LNCaP clone FGC (cell line): ENCODE measurements around the gene C1QC.
A peak's percentile ranks its signal among the peaks of the same experiment; 100 is the strongest.

Source experiments
- DNase-seq: peaks from one replicate; pipeline ENCODE4 v3.0.0-alpha.2; 2011; ENCODE audit warnings: low read depth
- H3K4me3 ChIP-seq: 2 replicates; pipeline ENCODE4 v1.5.1; 2011; ENCODE audit warnings: mild to moderate bottlenecking, low read depth, low read length, control low read depth
- TF ChIP-seq, protein P1 (sequence below): IDR thresholded peaks from 2 replicates; pipeline ENCODE4 v1.5.1; 2012; ENCODE audit warnings: mild to moderate bottlenecking; ENCODE audit not compliant: control insufficient read depth, insufficient read depth; ENCODE audit errors: extremely low read depth

The C1QC gene

DNA sequence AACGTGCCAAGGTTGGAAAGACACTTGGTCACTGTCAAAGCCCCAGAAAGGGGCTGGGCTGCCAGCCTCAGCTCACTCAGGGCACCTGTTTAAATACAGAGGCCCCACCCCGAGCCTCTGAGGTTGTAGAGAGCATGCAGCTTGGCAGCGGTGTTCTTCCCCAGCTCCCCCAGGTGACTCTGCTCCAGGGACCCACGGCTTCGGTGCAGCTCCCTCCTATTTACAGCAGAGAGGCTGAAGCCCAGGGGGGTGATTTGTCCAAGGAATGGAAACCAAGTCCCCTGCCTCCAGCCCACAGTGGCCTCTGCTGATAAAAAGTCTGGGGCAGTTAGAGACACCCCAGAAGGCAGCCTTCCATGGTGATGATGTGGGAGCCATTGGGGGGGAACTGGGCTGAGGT, 16.1 kb upstream of the C1QC start:
- no peak for DNase-seq
- TF ChIP-seq, protein P1, sequence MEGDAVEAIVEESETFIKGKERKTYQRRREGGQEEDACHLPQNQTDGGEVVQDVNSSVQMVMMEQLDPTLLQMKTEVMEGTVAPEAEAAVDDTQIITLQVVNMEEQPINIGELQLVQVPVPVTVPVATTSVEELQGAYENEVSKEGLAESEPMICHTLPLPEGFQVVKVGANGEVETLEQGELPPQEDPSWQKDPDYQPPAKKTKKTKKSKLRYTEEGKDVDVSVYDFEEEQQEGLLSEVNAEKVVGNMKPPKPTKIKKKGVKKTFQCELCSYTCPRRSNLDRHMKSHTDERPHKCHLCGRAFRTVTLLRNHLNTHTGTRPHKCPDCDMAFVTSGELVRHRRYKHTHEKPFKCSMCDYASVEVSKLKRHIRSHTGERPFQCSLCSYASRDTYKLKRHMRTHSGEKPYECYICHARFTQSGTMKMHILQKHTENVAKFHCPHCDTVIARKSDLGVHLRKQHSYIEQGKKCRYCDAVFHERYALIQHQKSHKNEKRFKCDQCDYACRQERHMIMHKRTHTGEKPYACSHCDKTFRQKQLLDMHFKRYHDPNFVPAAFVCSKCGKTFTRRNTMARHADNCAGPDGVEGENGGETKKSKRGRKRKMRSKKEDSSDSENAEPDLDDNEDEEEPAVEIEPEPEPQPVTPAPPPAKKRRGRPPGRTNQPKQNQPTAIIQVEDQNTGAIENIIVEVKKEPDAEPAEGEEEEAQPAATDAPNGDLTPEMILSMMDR, result no peak
- H3K4me3 ChIP-seq, result no peak overlapping the region

DNA sequence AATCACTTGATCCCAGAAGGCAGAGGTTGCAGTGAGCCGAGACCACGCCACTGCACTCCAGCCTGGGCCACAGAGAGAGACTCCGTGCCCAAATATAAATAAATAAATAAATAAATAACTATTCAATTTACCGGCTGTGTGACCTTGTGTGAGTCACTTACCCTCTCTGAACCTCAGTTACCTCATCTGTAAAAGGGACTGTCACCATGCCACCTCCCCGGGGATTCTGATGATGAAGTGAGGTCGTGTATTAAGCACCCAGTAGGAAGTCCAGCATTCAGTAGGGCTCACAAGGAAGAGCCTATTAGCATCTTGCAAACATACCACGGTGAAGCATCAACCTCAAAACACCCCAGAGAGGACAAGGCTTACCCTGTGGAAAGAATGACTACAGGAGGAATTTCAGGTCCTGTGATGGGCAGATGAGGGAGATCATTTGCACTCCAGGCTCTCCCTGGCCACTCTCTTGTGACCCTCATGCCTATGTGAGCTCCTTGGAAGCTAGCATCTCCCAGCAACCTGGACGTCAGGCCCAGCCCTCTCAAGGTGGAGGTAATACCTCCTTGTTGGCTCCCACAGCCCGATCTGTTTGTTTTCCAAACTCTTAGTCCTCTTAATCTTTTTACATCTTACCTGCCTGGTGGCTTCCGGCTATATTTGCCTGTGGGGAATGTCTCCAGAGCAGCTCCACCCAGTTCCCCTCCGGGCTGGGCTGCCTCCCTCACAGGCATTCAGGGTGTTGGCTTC, 14.6 kb upstream of the C1QC start:
- TF ChIP-seq, protein P1, result no peak
- DNase-seq, result peak; percentile 17
- H3K4me3 ChIP-seq, result no peak overlapping the region

DNA sequence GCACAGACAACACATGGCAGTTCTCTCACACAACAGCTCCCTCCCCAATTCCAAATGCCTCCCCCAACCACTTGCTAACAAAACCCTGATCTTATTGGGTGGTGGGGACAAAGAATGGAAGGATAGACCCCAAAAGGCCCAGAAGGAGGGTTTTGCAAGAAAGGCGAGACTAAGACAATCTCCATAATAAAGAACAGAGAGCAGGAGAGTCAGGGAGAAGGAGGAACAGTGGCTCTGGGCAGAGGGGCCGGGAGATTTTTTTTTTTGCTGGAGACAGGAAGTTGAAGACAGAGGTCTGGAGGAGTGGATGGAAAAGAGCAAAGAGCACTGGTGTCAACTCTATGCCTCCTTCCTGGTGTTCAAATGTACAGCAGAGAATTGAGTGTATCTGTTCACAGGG, 13.5 kb upstream of the C1QC start:
- TF ChIP-seq, protein P1, result no peak
- H3K4me3 ChIP-seq, result no peak overlapping the region
- no peak for DNase-seq

DNA sequence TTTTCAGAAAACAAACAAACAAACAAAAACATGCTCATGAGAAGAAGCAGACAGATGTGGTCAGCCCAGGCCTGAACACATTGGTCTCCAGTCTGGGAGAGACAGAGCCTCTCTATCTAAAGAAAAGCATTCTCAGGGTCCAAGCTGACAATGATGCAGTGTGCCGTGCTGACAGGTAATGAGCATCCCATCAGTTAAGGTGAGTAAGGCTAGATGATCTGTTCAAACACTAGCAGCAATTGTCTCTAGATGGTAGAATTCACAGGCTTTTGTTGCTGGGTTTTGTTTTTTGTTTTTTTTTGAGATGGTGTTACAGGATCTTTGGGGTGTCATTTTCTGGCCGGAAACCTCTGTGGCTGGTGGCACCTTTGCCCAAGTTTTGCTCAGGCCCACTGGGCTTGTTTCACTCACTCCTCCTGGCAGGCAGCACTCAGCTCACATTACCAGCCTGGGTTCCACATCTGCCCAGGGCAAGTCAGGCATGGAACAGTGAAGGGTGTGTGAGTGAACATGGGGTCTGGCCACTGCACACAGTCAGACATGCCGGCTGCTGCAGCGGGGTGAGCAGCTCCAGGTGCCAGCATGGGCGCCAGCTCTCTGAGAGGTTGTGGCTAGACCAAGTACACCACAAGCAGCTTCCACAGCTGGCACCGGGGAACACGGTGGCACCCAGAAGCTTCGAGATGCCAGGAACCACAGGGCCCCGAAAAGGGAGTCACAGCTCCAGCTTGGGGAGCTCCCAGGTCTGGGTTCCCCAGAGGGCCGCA, 9.6 kb upstream of the C1QC start:
- no peak for DNase-seq
- TF ChIP-seq, protein P1, result no peak
- H3K4me3 ChIP-seq, result no peak overlapping the region

DNA sequence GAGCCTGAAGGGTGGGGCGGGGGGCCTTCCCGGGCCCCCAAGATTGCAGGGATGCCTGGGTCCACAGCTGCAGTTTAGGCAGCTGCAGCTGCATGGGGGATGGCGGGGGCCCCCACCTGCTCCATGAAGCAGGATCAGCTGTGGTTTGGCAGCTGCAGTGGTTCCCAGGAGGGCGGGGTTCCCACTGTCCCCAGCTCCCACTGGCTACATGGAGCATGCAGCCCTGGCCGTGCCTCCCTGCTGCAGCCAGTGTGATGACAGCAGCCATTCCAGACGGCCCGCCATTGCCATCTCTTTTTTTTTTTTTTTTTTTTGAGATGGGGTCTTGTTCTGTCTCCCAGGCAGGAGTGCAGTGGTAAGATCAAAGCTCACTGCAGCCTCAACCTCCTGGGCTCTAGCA, 8.0 kb upstream of the C1QC start:
- TF ChIP-seq, protein P1, result no peak
- no peak for DNase-seq
- H3K4me3 ChIP-seq, result no peak overlapping the region

DNA sequence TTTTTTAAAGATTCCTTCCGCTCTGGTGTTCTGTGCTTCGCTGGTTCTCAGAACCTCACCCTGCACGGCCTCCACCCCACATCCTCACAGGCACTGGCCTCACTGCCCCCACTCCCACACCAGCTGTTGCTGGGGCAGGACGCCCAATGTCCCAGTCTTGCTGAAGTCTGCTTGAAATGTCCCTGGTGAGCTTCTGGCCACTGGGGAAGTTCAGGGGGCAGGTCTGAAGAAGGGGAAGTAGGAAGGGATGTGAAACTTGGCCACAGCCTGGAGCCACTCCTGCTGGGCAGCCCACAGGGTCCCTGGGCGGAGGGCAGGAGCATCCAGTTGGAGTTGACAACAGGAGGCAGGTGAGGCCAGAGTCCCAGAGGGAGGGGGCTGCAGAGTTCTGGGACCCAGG, 7.1 kb upstream of the C1QC start, which contains the start of gene C1QA:
Gene C1QA, plus strand, starts transcription at position 276 of the 400 bp plus-strand sequence. CDS start 989 bp downstream, outside the sequence.
- TF ChIP-seq, protein P1, result no peak
- no peak within 1 kb of the TSS for H3K4me3 ChIP-seq
- DNase-seq, result no peak
